Mesothelial cell of epicardium (in vitro differentiated cells): ENCODE measurements around the gene CARHSP1. TPM values are rescaled to one million over a fixed set of nuclear protein-coding genes. Genes with fewer than 3 reads are reported as not detected.
"Not testable (repeated sequence)": the region's sequence is repeated elsewhere in the genome, so short reads cannot be mapped to it uniquely, and the experiment has no call there.

Experiments
- DNase-seq, 2 experiments: peaks; one replicate each; pipeline ENCODE4 v3.0.0; 2021; ENCODE audit warnings: low spot score in 2 of 2; ENCODE audit not compliant: unreplicated experiment in 2 of 2
- H3K27ac Mint-ChIP-seq: 2 replicates; pipeline ENCODE4 v1.8.0; 2021; ENCODE audit warnings: mixed read lengths
- H3K27me3 Mint-ChIP-seq: 2 replicates; pipeline ENCODE4 v1.8.0; 2021; ENCODE audit warnings: low read depth, mixed read lengths
- H3K36me3 Mint-ChIP-seq: 2 replicates; pipeline ENCODE4 v1.8.0; 2021; ENCODE audit warnings: mixed read lengths
- H3K4me1 Mint-ChIP-seq: 2 replicates; pipeline ENCODE4 v1.8.0; 2021; ENCODE audit warnings: mixed read lengths
- H3K4me3 Mint-ChIP-seq: 2 replicates; pipeline ENCODE4 v1.8.0; 2021; ENCODE audit warnings: mild to moderate bottlenecking, moderate library complexity, mixed read lengths
- H3K9me3 Mint-ChIP-seq: 2 replicates; pipeline ENCODE4 v1.8.0; 2021; ENCODE audit warnings: mixed read lengths
- total RNA-seq: library from RNA; stranded (reverse); gene quantifications from 3 replicates; pipeline ENCODE4 v1.2.1, GENCODE V29; 2021
- TF ChIP-seq, protein P1 (sequence below): fragments of 200-600 bp; sonication (generic); IDR thresholded peaks from one replicate; pipeline ENCODE4 v1.5.0; 2021; ENCODE audit warnings: antibody characterized with exemption; ENCODE audit not compliant: unreplicated experiment

CARHSP1 gene
- total RNA-seq, 1 donor from 2014 or later = 80.3 TPM

DNA sequence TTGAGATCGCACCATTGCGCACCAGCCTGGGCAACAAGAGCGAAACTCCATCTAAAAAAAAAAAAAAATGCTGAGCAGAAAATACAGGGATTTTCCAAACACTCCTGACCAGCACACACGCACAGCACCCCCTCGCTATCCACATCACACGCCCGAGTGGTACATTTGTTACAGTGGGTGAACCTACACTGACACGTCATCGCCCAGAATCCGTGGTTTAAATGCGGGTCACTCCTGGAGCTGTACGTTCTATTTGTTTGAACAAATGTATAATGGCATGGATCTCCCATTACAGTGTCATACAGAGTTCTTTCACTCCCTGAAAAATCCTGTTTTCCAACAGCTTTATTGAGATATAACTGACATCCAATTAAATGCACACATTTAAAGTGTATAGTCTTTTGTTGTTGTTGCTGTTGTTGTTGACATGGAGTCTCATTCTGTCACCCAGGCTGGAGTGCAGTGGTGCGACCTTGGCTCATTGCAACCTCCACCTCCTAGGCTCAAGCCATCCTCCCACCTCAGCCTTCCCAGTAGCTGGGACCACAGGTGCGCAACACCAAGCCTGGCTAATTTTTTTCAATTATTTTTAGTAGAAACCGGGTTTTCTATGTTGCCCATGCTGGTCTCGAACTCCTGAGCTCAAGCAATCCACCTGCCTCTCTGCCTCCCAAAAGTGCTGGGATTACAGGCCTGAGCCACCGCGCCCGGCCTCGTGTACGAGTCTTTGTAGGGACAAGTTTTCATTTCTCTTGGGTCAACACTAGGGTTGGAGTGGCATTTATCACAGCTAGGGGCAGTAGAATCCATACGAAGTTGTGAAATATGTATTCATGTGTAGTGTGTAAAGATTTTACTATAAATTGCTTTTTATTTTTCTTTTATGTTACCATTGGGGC is 4.4 kb upstream of the CARHSP1 start:
- Mint-ChIP-seq H3K4me3 (no peak overlapping the region), H3K27me3 (no peaks in the 10 kb centered on the region), H3K27ac (no peak overlapping the region), H3K9me3 (no peaks in the 10 kb centered on the region), H3K4me1 (peaks cover 6% of the 10 kb centered on the region), H3K36me3 (no peaks in the 10 kb centered on the region)
- no peak for DNase-seq
- TF ChIP-seq, protein P1, sequence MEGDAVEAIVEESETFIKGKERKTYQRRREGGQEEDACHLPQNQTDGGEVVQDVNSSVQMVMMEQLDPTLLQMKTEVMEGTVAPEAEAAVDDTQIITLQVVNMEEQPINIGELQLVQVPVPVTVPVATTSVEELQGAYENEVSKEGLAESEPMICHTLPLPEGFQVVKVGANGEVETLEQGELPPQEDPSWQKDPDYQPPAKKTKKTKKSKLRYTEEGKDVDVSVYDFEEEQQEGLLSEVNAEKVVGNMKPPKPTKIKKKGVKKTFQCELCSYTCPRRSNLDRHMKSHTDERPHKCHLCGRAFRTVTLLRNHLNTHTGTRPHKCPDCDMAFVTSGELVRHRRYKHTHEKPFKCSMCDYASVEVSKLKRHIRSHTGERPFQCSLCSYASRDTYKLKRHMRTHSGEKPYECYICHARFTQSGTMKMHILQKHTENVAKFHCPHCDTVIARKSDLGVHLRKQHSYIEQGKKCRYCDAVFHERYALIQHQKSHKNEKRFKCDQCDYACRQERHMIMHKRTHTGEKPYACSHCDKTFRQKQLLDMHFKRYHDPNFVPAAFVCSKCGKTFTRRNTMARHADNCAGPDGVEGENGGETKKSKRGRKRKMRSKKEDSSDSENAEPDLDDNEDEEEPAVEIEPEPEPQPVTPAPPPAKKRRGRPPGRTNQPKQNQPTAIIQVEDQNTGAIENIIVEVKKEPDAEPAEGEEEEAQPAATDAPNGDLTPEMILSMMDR = no peak

- TF ChIP-seq, protein P1 = no peak
- DNase-seq = no peak
- H3K4me1 Mint-ChIP-seq = peaks cover 14% of the 10 kb centered on the region
- H3K9me3 Mint-ChIP-seq = no peaks in the 10 kb centered on the region
- H3K4me3 Mint-ChIP-seq = no peak overlapping the region
- H3K27ac Mint-ChIP-seq = no peak overlapping the region
- no peaks in the 10 kb centered on the region for H3K27me3 Mint-ChIP-seq
- no peaks in the 10 kb centered on the region for H3K36me3 Mint-ChIP-seq
Observed at GRCh38 chr16:8872071-8872470, 3.3 kb upstream of the CARHSP1 start.

GRCh38 chr16:8869988-8870241 is 1.1 kb upstream of the CARHSP1 start:
- peaks cover 24% of the 10 kb centered on the region for H3K4me1 Mint-ChIP-seq
- H3K27me3 Mint-ChIP-seq, DNase-seq, H3K4me3 Mint-ChIP-seq, H3K36me3 Mint-ChIP-seq, H3K27ac Mint-ChIP-seq, H3K9me3 Mint-ChIP-seq: not testable (repeated sequence)

DNA sequence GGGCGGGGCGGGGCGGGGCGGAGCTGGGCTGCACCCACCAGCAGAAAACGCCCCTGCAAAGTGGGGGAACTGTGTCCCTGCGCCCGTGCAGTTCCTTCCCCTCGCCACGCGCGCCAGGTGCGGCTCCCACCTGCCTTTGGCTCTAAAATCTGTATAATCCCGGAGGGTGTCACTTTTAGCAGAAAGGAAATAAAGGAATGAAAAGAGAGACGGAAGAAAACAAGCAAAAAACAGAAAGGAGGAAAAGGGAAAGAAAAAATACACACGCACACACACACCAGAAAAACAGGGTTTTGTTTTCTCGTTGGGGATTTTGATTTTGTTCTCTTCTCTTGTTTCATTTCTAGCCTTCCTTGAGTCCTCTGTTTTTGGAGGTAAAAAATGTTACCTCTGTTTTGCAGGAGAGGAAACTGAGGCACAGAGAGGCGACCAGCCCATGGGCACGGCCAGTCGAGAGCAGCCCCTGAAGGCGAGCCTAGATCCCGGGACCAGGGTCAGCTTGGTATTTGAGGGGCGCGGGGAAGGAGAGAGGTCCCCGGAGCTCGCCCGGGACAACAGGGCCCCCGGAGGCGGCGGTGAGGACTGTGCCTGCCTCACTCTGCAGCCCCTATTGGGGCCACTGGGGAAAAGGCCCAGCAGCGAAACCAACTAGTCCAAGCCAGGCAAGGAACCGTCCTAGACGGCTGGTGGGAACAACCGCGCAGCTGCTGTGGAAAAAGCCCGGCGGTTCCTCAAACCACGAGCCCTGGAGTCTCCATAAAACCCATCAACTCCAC is 594 bp upstream of the CARHSP1 start:
- no peaks in the 10 kb centered on the region for H3K36me3 Mint-ChIP-seq
- peak overlapping the region; percentile 73 for H3K4me3 Mint-ChIP-seq
- peaks cover 25% of the 10 kb centered on the region for H3K4me1 Mint-ChIP-seq
- no peaks in the 10 kb centered on the region for H3K9me3 Mint-ChIP-seq
- H3K27ac Mint-ChIP-seq = peak overlapping the region; percentile 79
- TF ChIP-seq, protein P1 = no peak
- no peaks in the 10 kb centered on the region for H3K27me3 Mint-ChIP-seq
- DNase-seq = no peak

DNA sequence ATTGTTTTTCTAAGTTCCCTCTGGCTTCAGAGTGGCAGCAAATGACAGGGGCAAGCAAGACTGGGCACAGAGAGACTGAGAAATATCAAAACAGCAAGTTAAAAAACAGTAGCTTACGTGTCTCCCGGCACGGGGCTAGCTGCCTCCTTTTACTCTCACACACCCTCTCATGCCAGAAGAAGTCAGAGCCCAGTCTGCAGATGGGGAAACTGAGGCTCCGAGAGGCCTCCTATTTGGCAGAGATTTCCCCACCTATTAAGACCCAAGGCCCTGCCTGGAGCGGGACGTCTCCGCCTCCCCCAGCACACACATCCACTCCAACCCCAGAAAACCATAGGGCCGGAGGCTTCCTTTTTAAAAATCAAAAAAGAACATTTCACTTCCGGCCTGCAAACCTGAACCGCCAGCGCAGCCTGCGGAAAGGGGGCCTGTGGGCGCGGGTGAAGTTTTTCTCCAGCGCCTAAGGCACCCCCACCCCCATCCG is 832 bp downstream of the CARHSP1 start:
- no peak for DNase-seq
- H3K27me3 Mint-ChIP-seq = no peaks in the 10 kb centered on the region
- TF ChIP-seq, protein P1 = no peak
- no peaks in the 10 kb centered on the region for H3K36me3 Mint-ChIP-seq
- H3K9me3 Mint-ChIP-seq = no peaks in the 10 kb centered on the region
- H3K27ac Mint-ChIP-seq = peak overlapping the region; percentile 84
- peaks cover 32% of the 10 kb centered on the region for H3K4me1 Mint-ChIP-seq
- H3K4me3 Mint-ChIP-seq = peak overlapping the region; percentile 85
